Activated CD8-positive, alpha-beta memory T cell treated with anti-CD3 and anti-CD28 coated beads, Interleukin-2, amount 50 U/mL, for 1 hour (primary cell): ENCODE measurements around the gene ULK4.
"Not testable (repeated sequence)": the region's sequence is repeated elsewhere in the genome, so short reads cannot be mapped to it uniquely, and the experiment has no call there.

Experiments
- DNase-seq: peaks from one replicate; pipeline ENCODE4 v3.0.0-alpha.2; 2020; ENCODE audit errors: extremely low read depth

The ULK4 gene

GRCh38 chr3:41315126-41315525, 646.8 kb downstream of the ULK4 start:
- no peak for DNase-seq

- DNase-seq, result no peak
Measured at GRCh38 chr3:41308119-41308518, 653.8 kb downstream of the ULK4 start.

GRCh38 chr3:41307065-41307464, 654.8 kb downstream of the ULK4 start:
- no peak for DNase-seq

- DNase-seq, result no peak
Measured at GRCh38 chr3:41304593-41304992, 657.3 kb downstream of the ULK4 start.

GRCh38 chr3:41302295-41302694, 659.6 kb downstream of the ULK4 start:
- no peak for DNase-seq

- no peak for DNase-seq
Measured at GRCh38 chr3:41301548-41301947, 660.4 kb downstream of the ULK4 start.

GRCh38 chr3:41299036-41299435, 662.9 kb downstream of the ULK4 start:
- DNase-seq, result no peak

GRCh38 chr3:41297750-41298149, 664.2 kb downstream of the ULK4 start:
- no peak for DNase-seq

- no peak for DNase-seq
Measured at GRCh38 chr3:41296556-41296955, 665.3 kb downstream of the ULK4 start.

- DNase-seq, result no peak
Measured at GRCh38 chr3:41295740-41296139, 666.2 kb downstream of the ULK4 start.

- no peak for DNase-seq
Measured at GRCh38 chr3:41293169-41293681, 668.7 kb downstream of the ULK4 start.

GRCh38 chr3:41290736-41291135, 671.2 kb downstream of the ULK4 start:
- DNase-seq, result no peak

GRCh38 chr3:41290306-41290705, 671.6 kb downstream of the ULK4 start:
- no peak for DNase-seq

GRCh38 chr3:41288785-41289184, 673.1 kb downstream of the ULK4 start:
- DNase-seq, result no peak

GRCh38 chr3:41286305-41286704, 675.6 kb downstream of the ULK4 start:
- DNase-seq, result no peak

GRCh38 chr3:41284934-41285333, 677.0 kb downstream of the ULK4 start:
- DNase-seq, result not testable (repeated sequence)

- no peak for DNase-seq
Measured at GRCh38 chr3:41277790-41278465, 684.0 kb downstream of the ULK4 start.

- DNase-seq, result no peak
Measured at GRCh38 chr3:41276191-41276590, 685.7 kb downstream of the ULK4 start.

- no peak for DNase-seq
Measured at GRCh38 chr3:41274944-41275668, 686.8 kb downstream of the ULK4 start.

GRCh38 chr3:41272667-41273066, 689.2 kb downstream of the ULK4 start:
- no peak for DNase-seq

- no peak for DNase-seq
Measured at GRCh38 chr3:41267975-41268640, 693.8 kb downstream of the ULK4 start.

- DNase-seq, result no peak
Measured at GRCh38 chr3:41265823-41266273, 696.1 kb downstream of the ULK4 start.
